Uterus (tissue), 2 donors: ENCODE results near the gene PLAU.

ENCODE experiments used
- POLR2A ChIP-seq, 2 donors: fragments of 450-650 bp; IDR thresholded peaks; one replicate each; pipeline ENCODE4 v1.6.1; 2016; ENCODE audit warnings: antibody characterized with exemption in 2 of 2, mild to moderate bottlenecking in 1 of 2, moderate library complexity in 1 of 2
- TF ChIP-seq, protein P1 (sequence below), 4 experiments: fragments of 200-600 bp in 2 of 4; fragments of 450-650 bp in 2 of 4; sonication (generic) in 2 of 4; IDR thresholded peaks; one replicate each; pipeline ENCODE4 v1.5.1; 2016 to 2019; ENCODE audit warnings: antibody characterized with exemption in 4 of 4, mild to moderate bottlenecking in 2 of 4, moderate library complexity in 1 of 4

DNA sequence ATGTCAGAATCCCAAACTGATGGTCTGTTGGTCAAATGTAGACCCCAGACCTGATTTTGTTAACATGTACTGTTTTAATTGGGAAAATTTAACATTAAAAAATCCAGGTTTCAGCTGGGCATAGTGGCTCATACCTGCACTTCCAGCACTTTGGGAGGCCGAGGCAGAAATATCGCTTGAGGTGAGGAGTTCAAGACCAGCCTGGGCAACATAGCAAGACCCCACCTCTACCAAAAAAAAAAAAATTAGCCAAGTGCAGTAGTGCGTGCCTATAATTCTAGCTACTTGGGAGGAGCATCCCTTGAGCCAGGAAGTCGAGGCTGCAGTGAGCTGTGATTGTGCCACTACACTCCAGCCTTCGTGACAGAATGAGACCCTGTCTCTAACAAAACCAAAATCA is 20.7 kb upstream of the PLAU start:
- TF ChIP-seq POLR2A (IDR thresholded peaks at IDR 0.05) = no peak
- TF ChIP-seq, protein P1, sequence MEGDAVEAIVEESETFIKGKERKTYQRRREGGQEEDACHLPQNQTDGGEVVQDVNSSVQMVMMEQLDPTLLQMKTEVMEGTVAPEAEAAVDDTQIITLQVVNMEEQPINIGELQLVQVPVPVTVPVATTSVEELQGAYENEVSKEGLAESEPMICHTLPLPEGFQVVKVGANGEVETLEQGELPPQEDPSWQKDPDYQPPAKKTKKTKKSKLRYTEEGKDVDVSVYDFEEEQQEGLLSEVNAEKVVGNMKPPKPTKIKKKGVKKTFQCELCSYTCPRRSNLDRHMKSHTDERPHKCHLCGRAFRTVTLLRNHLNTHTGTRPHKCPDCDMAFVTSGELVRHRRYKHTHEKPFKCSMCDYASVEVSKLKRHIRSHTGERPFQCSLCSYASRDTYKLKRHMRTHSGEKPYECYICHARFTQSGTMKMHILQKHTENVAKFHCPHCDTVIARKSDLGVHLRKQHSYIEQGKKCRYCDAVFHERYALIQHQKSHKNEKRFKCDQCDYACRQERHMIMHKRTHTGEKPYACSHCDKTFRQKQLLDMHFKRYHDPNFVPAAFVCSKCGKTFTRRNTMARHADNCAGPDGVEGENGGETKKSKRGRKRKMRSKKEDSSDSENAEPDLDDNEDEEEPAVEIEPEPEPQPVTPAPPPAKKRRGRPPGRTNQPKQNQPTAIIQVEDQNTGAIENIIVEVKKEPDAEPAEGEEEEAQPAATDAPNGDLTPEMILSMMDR (IDR thresholded peaks at IDR 0.05) = no peak
